ENCODE results near the gene KCNAB2. TPM values are rescaled to one million over a fixed set of nuclear protein-coding genes. Genes with fewer than 3 reads are reported as not detected.

The KCNAB2 gene
- total RNA-seq, result 10 to 100 TPM in 2 of 6 experiments, 1 to 10 TPM in 4; 4.4 to 14.8 (median 6.9) TPM
- long read RNA-seq, partial matches to known transcripts, result 0 of 1 reads
- long read RNA-seq, other reads (novel, unspliced or antisense), result 0 of 1 reads

- WGBS (ENCODE audit: insufficient coverage, low coverage, low lambda C conversion rate, missing lambda C conversion rate), result 41% methylated on average over 3 of the region's 15 CpGs
- H3K27ac ChIP-seq, result no peak within 1 kb of the TSS
- intact Hi-C loops (cut with DNase I), result no loop called here
- no peaks in the 10 kb centered on the region for H3K36me3 ChIP-seq
- no peak for DNase-seq
- TF ChIP-seq POLR2A (IDR thresholded peaks at IDR 0.05) (no peak), CTCF (IDR thresholded peaks at IDR 0.05) (no peak)
- H3K27me3 ChIP-seq, result no peaks in the 10 kb centered on the region
- no peaks in the 10 kb centered on the region for H3K4me1 ChIP-seq
- no peaks in the 10 kb centered on the region for H3K9me3 ChIP-seq
- peak in 1 of 4 donors; percentile 50 for ATAC-seq
- no peak within 1 kb of the TSS for H3K4me3 ChIP-seq
Observed at GRCh38 chr1:6045561-6045960, at the start of gene KCNAB2. Gene KCNAB2, plus strand, starts transcription at chr1:6045888. Its CDS starts 5,649 bp downstream, at chr1:6051537.

GRCh38 chr1:5996641-5997270 is 48.9 kb upstream of the KCNAB2 start:
- 40% methylated on average over 8 of the region's 16 CpGs for WGBS (ENCODE audit: insufficient coverage, low coverage, low lambda C conversion rate, missing lambda C conversion rate)
- intact Hi-C loops (cut with DNase I), result no loop called here
- DNase-seq (peak in 1 of 3 donors; percentile 31), ATAC-seq (no peak)
- no peak for TF ChIP-seq CTCF (IDR thresholded peaks at IDR 0.05)
- TF ChIP-seq POLR2A (IDR thresholded peaks at IDR 0.05), result no peak
- Histone ChIP-seq H3K9me3 (no peaks in the 10 kb centered on the region), H3K4me3 (no peak overlapping the region), H3K36me3 (no peaks in the 10 kb centered on the region), H3K27me3 (no peaks in the 10 kb centered on the region), H3K4me1 (no peaks in the 10 kb centered on the region), H3K27ac (no peak overlapping the region)

DNA sequence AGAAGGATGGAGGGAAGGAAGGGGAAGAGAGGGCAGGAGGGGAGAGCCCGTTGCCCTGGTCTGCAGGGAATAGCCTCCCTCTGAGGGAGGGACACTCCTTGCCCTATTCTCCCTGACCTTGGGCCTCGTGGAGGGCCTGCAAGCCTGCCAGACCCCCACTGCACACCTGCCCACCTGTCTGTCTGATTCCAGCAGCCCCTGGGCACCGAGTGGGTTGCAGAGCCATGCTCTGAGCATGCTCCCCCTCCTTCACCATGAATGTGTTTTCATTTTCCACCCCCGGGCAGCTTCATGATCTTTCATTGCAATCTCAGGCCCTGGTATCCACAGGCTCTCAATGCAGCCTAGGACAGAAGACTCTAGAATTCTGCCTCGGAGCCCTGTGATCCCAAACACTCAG is 48.4 kb upstream of the KCNAB2 start:
- DNase-seq, result peak in 1 of 3 donors; percentile 24
- intact Hi-C loops (cut with DNase I), result no loop called here
- no peaks in the 10 kb centered on the region for H3K9me3 ChIP-seq

DNA sequence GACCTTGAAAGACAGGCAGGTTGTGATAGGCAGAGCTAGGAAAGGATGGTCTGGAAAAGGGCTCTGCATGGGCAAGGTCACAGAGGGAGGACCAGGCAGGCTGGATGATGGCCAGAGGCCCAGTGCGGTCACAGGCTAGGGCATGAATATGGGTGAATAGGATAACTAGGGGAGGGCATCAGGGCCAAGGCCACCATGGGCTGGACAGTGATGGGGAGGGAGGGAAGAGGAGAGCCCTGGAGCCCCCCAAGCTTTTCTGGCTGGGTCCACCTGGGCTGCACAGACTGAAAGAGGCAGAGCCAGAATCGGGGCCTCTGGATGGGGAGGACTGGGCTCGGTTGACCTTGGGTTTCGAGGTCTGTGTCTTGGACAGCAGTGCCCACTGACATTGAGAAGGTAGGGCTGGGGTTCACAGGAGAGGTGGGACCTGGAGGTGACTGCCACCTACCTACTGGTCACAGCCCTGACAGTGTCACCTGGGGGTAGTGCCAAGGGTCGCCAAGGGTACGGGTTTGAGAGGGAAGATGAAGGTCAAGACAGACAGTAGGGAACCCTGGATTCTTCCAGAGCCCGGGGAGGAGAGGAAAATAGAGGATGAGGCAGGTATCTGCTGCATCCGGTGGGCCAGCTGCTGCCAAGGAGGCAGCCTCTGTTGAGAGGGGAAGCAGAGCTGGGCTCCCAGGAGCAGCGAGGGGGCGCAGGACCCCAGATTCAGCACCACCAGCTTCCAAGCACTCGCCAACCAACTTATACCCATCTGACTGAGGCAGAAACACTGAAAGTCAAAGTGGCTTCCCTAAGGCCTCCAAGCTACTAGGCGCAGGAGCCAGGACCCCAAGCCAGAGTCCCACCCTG is 47.4 kb upstream of the KCNAB2 start:
- WGBS (ENCODE audit: insufficient coverage, low coverage, low lambda C conversion rate, missing lambda C conversion rate), result 69% methylated on average over 9 of the region's 12 CpGs
- Histone ChIP-seq H3K4me1 (no peaks in the 10 kb centered on the region), H3K9me3 (no peaks in the 10 kb centered on the region), H3K36me3 (no peaks in the 10 kb centered on the region), H3K4me3 (no peak overlapping the region), H3K27me3 (no peaks in the 10 kb centered on the region), H3K27ac (no peak overlapping the region)
- intact Hi-C loops (cut with DNase I), result no loop called here
- peak in 1 of 3 donors; percentile 43 for DNase-seq
- TF ChIP-seq CTCF (IDR thresholded peaks at IDR 0.05) (no peak), POLR2A (IDR thresholded peaks at IDR 0.05) (no peak)
- ATAC-seq, result no peak

More for the DNA sequence above, 48.4 kb upstream of the KCNAB2 start:
- WGBS (ENCODE audit: insufficient coverage, low coverage, low lambda C conversion rate, missing lambda C conversion rate), result 38% methylated on average over 1 of the region's 5 CpGs
- H3K4me3 ChIP-seq, result no peak overlapping the region
- H3K27me3 ChIP-seq, result no peaks in the 10 kb centered on the region
- H3K27ac ChIP-seq, result no peak overlapping the region
- TF ChIP-seq POLR2A (IDR thresholded peaks at IDR 0.05), result no peak
- TF ChIP-seq CTCF (IDR thresholded peaks at IDR 0.05), result no peak
- no peak for ATAC-seq
- no peaks in the 10 kb centered on the region for H3K36me3 ChIP-seq
- no peaks in the 10 kb centered on the region for H3K4me1 ChIP-seq

All from right lobe of liver (tissue), 6 donors.